SK-N-SH treated with all-trans-retinoic acid at 6 μM for 48 hours (cell line): Measurements from ENCODE around the gene FUNDC1.
A peak's percentile ranks its signal among the peaks of the same experiment; 100 is the strongest.

ENCODE experiments used
- ATAC-seq: fragments of 200-7000 bp; cut with Tn5 transposase; 3 replicates; pipeline ENCODE4 v1.9.1; 2020; ENCODE audit warnings: mild to moderate bottlenecking, moderate library complexity
- ARNTL ChIP-seq: fragments of 450-650 bp; formaldehyde crosslinking; IDR thresholded peaks from 2 replicates; pipeline ENCODE4 v1.5.0; 2020; ENCODE audit warnings: low read depth, mild to moderate bottlenecking, moderate library complexity, borderline replicate concordance
- BACH2 ChIP-seq: fragments of 250-450 bp; sonication (Bioruptor Pico); IDR thresholded peaks from 2 replicates; pipeline ENCODE4 v1.9.0; 2021; ENCODE audit warnings: mild to moderate bottlenecking, borderline replicate concordance
- CREB5 ChIP-seq: fragments of 250-450 bp; sonication (Bioruptor Pico); IDR thresholded peaks from 2 replicates; pipeline ENCODE4 v1.5.1; 2020; ENCODE audit warnings: low read depth, mild to moderate bottlenecking, moderate library complexity
- CSRNP3 ChIP-seq: fragments of 250-450 bp; sonication (Bioruptor Pico); IDR thresholded peaks from 2 replicates; pipeline ENCODE4 v1.5.1; 2021; ENCODE audit warnings: mild to moderate bottlenecking, moderate library complexity
- GLIS3 ChIP-seq: fragments of 250-450 bp; sonication (Bioruptor Pico); IDR thresholded peaks from 2 replicates; pipeline ENCODE4 v1.5.0; 2020; ENCODE audit warnings: mild to moderate bottlenecking, moderate library complexity
- OSR1 ChIP-seq: fragments of 250-450 bp; sonication (Bioruptor Pico); IDR thresholded peaks from 2 replicates; pipeline ENCODE4 v1.8.0; 2022; ENCODE audit warnings: moderate library complexity, mild to moderate bottlenecking, inconsistent platforms
- PATZ1 ChIP-seq: fragments of 250-450 bp; sonication (Bioruptor Pico); IDR thresholded peaks from 2 replicates; pipeline ENCODE4 v1.8.0; 2020; ENCODE audit warnings: mild to moderate bottlenecking, moderate library complexity, borderline replicate concordance
- POU6F1 ChIP-seq: fragments of 250-450 bp; sonication (Bioruptor Pico); IDR thresholded peaks from 2 replicates; pipeline ENCODE4 v1.8.0; 2021; ENCODE audit warnings: low read depth, mild to moderate bottlenecking, moderate library complexity, borderline replicate concordance
- RARB ChIP-seq: fragments of 250-450 bp; sonication (Bioruptor Pico); IDR thresholded peaks from 2 replicates; pipeline ENCODE4 v1.8.0; 2021; ENCODE audit warnings: mild to moderate bottlenecking, moderate library complexity
- SNAI2 ChIP-seq: fragments of 250-450 bp; sonication (Bioruptor Pico); IDR thresholded peaks from 2 replicates; pipeline ENCODE4 v1.5.0; 2020; ENCODE audit warnings: mild to moderate bottlenecking, moderate library complexity
- TCF4 ChIP-seq: fragments of 250-450 bp; sonication (Bioruptor Pico); IDR thresholded peaks from 2 replicates; pipeline ENCODE4 v1.8.0; 2021; ENCODE audit warnings: mild to moderate bottlenecking, moderate library complexity, borderline replicate concordance
- TSHZ2 ChIP-seq: fragments of 250-450 bp; sonication (Bioruptor Pico); IDR thresholded peaks from 2 replicates; pipeline ENCODE4 v1.5.0; 2020; ENCODE audit warnings: mild to moderate bottlenecking, moderate library complexity
- ZC3H10 ChIP-seq: fragments of 250-450 bp; sonication (Bioruptor Pico); IDR thresholded peaks from 2 replicates; pipeline ENCODE4 v1.5.1; 2021; ENCODE audit warnings: mild to moderate bottlenecking, moderate library complexity
- ZFP3 ChIP-seq: fragments of 250-450 bp; sonication (Bioruptor Pico); IDR thresholded peaks from 2 replicates; pipeline ENCODE4 v1.5.0; 2020; ENCODE audit warnings: mild to moderate bottlenecking, moderate library complexity
- ZFP30 ChIP-seq: fragments of 450-650 bp; formaldehyde crosslinking; IDR thresholded peaks from 2 replicates; pipeline ENCODE4 v1.5.0; 2022; ENCODE audit warnings: mild to moderate bottlenecking, moderate library complexity
- ZNF565 ChIP-seq: fragments of 450-650 bp; formaldehyde crosslinking; conservative IDR thresholded peaks from 2 replicates; pipeline ENCODE4 v1.5.0; 2020; ENCODE audit warnings: low read depth, mild to moderate bottlenecking, moderate library complexity
- ZNF70 ChIP-seq: fragments of 450-650 bp; formaldehyde crosslinking; IDR thresholded peaks from 2 replicates; pipeline ENCODE4 v1.5.0; 2020; ENCODE audit warnings: mild to moderate bottlenecking, moderate library complexity
- ZNF8 ChIP-seq: fragments of 450-650 bp; formaldehyde crosslinking; IDR thresholded peaks from 2 replicates; pipeline ENCODE4 v1.5.0; 2020; ENCODE audit warnings: mild to moderate bottlenecking, moderate library complexity

FUNDC1 gene

GRCh38 chrX:44542567-44543325, at the start of gene FUNDC1:
TSS of gene FUNDC1 (minus strand) at chrX:44542859. CDS start at chrX:44542832, 27 bp downstream.
- no peak for TF ChIP-seq POU6F1 (CRISPR knock-in tag)
- no peak for TF ChIP-seq ZNF565 (CRISPR knock-in tag)
- TF ChIP-seq ZNF8 (CRISPR knock-in tag), result no peak
- no peak for TF ChIP-seq TSHZ2 (CRISPR knock-in tag)
- TF ChIP-seq CREB5 (CRISPR knock-in tag), result no peak
- no peak for TF ChIP-seq ARNTL (CRISPR knock-in tag)
- TF ChIP-seq, all 23 proteins: peak for 0
- ATAC-seq, result peak; percentile 98

- ATAC-seq, result no peak
- no peak for TF ChIP-seq TSHZ2 (CRISPR knock-in tag)
- TF ChIP-seq BACH2, result no peak
- TF ChIP-seq ZFP3 (CRISPR knock-in tag), result no peak
- TF ChIP-seq OSR1 (CRISPR knock-in tag), result no peak
- no peak for TF ChIP-seq CREB5 (CRISPR knock-in tag)
- TF ChIP-seq ZFP30 (CRISPR knock-in tag), result no peak
- no peak for TF ChIP-seq CSRNP3 (CRISPR knock-in tag)
- no peak for TF ChIP-seq ZNF70 (CRISPR knock-in tag)
- no peak for TF ChIP-seq GLIS3
- TF ChIP-seq SNAI2 (CRISPR knock-in tag), result no peak
- no peak for TF ChIP-seq TCF4 (CRISPR knock-in tag)
- TF ChIP-seq ZC3H10 (CRISPR knock-in tag), result no peak
- no peak for TF ChIP-seq RARB (CRISPR knock-in tag)
- TF ChIP-seq PATZ1 (CRISPR knock-in tag), result no peak
Observed at GRCh38 chrX:44585866-44586265, 43.2 kb upstream of the FUNDC1 start.
